ENCODE data around the gene CHST3.

The CHST3 gene

DNA sequence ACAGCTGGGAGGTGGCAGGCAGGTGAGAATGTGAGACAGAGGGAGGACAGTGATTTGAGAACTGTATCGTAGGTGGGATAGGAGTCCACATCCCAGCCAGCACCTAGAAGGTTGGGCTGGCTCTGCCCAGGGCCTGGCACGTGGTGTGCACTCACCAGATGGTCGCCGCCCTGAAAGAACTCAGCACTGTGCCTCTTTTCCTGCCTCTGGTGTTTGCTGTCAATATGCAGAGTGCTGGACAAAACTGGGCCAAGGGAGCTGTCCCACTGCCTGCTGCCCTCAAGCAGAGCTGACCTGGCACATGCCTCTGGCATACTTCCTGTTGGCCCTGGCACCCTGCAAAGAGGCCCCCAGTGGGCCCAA, 36.8 kb downstream of the CHST3 start:
- no peak overlapping the region for H3K4me3 ChIP-seq (ENCODE audit: low read depth, low read length)
- TF ChIP-seq, protein P1, sequence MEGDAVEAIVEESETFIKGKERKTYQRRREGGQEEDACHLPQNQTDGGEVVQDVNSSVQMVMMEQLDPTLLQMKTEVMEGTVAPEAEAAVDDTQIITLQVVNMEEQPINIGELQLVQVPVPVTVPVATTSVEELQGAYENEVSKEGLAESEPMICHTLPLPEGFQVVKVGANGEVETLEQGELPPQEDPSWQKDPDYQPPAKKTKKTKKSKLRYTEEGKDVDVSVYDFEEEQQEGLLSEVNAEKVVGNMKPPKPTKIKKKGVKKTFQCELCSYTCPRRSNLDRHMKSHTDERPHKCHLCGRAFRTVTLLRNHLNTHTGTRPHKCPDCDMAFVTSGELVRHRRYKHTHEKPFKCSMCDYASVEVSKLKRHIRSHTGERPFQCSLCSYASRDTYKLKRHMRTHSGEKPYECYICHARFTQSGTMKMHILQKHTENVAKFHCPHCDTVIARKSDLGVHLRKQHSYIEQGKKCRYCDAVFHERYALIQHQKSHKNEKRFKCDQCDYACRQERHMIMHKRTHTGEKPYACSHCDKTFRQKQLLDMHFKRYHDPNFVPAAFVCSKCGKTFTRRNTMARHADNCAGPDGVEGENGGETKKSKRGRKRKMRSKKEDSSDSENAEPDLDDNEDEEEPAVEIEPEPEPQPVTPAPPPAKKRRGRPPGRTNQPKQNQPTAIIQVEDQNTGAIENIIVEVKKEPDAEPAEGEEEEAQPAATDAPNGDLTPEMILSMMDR (IDR thresholded peaks at IDR 0.05; ENCODE audit: low read depth, low read length, missing control alignments) = no peak
- DNase-seq (ENCODE audit: low read depth) = no peak

DNA sequence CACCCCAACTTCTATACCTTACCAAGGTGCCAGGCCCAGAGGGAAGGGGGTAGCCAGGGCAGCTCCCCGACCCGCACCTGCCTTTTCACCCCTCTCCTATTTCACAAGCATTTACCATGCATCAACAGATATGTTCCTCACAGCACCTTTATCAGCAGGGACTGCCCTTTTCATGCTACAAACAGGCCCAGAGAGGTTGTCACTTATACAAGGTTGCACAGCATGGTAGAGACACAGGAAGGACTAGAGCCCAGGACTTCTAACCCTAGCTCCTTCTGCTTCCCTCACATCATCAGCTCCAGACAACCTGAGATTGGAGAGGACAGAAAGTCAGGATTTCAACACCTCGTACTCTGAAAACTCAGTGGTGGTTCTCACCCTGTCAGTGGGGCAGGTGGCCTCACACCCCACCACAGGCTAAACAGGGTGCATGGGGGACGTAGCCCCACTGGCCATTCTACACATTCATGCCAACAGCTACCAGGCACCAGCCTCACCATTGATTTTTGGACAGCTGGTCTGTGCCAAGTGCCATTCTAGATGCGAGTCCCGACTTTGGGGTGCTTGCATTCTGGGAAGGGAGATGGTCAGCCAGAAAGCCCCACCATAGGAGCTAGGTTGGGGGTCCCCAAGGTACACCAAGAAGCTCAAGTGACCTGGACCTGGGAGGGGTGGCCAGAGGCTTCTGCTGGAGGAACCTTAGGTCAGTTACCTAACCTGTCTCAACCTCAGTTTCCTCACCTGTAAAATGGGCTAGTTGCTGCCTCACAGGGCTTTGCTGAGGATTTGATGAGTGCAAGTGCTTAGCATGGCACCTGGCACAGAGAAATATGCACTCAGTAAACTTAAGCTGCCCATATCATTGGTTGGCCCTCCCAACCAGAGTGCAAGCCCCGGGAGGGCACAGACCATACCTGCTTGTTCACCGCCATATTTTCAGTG, 38.4 kb downstream of the CHST3 start:
- H3K4me3 ChIP-seq (ENCODE audit: low read depth, low read length) = no peak overlapping the region
- TF ChIP-seq, protein P1 (IDR thresholded peaks at IDR 0.05; ENCODE audit: low read depth, low read length, missing control alignments) = no peak
- DNase-seq (ENCODE audit: low read depth) = no peak

DNA sequence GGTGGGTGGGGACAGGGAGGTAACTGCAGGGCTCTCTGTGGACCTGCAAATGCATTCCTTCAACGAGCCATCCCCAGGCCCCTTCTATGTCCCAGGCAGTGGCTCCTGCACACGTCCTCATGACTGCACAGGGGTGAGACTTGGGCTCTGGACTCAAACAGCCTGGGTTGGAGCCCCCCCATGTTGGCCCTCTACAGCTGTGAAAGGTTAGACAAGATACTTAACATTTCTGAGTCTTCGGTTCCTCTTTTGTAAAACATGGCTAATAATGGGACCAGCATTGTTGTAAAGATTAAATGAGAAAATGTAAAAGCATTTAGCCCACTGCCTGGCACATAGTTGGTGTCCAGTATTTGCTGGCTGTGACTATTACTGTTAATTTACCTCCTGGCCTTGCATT, 41.8 kb downstream of the CHST3 start:
- H3K4me3 ChIP-seq (ENCODE audit: low read depth, low read length) = no peak overlapping the region
- DNase-seq (ENCODE audit: low read depth) = no peak
- TF ChIP-seq, protein P1 (IDR thresholded peaks at IDR 0.05; ENCODE audit: low read depth, low read length, missing control alignments) = no peak

DNA sequence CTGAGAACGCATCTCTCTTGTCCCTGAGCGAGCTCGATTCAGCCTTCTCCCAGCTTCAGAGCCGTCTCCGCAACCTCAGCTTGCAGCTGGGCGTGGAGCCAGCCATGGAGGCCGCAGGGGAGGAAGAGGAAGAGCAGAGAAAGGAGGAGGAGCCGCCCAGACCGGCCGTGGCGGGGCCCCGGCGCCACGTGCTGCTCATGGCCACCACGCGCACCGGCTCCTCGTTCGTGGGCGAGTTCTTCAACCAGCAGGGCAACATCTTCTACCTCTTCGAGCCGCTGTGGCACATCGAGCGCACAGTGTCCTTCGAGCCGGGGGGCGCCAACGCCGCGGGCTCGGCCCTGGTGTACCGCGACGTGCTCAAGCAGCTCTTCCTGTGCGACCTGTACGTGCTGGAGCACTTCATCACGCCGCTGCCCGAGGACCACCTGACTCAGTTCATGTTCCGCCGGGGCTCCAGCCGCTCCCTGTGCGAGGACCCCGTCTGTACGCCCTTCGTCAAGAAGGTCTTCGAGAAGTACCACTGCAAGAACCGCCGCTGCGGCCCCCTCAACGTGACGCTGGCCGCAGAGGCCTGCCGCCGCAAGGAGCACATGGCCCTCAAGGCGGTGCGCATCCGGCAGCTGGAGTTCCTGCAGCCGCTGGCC, 43.2 kb downstream of the CHST3 start:
- no peak overlapping the region for H3K4me3 ChIP-seq (ENCODE audit: low read depth, low read length)
- TF ChIP-seq, protein P1 (IDR thresholded peaks at IDR 0.05; ENCODE audit: low read depth, low read length, missing control alignments) = no peak

DNA sequence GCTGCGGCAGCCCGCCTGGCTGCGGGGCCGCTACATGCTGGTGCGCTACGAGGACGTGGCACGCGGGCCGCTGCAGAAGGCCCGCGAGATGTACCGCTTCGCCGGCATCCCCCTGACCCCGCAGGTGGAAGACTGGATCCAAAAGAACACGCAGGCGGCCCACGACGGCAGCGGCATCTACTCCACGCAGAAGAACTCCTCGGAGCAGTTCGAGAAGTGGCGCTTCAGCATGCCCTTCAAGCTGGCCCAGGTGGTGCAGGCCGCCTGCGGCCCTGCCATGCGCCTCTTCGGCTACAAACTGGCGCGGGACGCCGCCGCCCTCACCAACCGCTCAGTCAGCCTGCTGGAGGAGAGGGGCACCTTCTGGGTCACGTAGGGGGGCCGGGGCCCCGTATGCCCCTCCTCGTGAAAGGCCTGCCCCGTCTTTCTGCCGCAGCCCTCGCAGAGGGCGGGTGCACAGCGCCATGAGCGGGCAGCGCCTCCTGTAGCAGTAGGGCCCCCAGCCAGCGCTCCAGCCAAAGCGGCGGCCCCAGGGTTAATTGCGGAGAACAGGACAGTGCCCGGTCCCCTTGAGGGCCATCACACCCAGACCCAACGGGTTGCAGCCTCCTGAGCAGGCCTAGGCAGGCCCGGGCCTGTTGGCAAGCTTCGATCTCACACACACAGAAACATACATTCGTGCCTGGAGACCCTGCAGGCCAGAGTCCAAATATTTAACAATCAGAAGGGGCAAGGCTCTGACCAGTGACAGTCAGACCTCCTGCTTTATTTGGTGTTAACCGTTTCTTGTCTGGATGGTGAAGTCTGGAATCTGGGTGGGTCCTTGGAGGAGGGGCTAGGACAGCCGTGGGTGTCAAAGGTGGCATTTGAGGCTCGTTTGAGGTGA, 44.1 kb downstream of the CHST3 start:
- TF ChIP-seq, protein P1 (IDR thresholded peaks at IDR 0.05; ENCODE audit: low read depth, low read length, missing control alignments) = no peak
- no peak overlapping the region for H3K4me3 ChIP-seq (ENCODE audit: low read depth, low read length)
- no peak for DNase-seq (ENCODE audit: low read depth)

More for the DNA sequence above, 43.2 kb downstream of the CHST3 start:
- DNase-seq (ENCODE audit: low read depth) = no peak

DNA sequence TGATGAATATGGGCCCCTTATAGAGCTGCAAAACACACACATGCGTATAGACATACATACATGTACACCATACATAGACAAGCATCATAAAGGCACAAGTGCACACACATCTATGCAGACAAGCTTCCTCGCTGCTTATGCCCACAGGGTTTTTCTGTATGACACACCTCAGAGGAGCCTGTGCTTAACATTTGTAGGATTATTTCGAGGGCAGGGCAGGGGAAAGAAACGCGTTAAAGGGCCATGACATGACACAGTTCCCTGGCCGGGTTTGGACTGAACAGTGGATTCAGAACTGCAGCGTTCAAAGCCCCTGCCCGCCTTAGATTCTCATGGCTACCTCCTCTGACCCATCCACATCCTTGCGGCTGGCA, 44.8 kb downstream of the CHST3 start:
- DNase-seq (ENCODE audit: low read depth) = no peak
- TF ChIP-seq, protein P1 (IDR thresholded peaks at IDR 0.05; ENCODE audit: low read depth, low read length, missing control alignments) = no peak
- H3K4me3 ChIP-seq (ENCODE audit: low read depth, low read length) = no peak overlapping the region
